Amniotic epithelial cell (primary cell): ENCODE data around the gene ZNF775.
A peak's percentile ranks its signal among the peaks of the same experiment; 100 is the strongest.

Experiments used
- DNase-seq: peaks from one replicate; pipeline ENCODE4 v3.0.0-alpha.2; 2010; ENCODE audit warnings: low read depth

ZNF775 gene

GRCh38 chr7:150412518-150413488 is 33.7 kb downstream of the ZNF775 start:
- DNase-seq = no peak

GRCh38 chr7:150413640-150414081 is 34.5 kb downstream of the ZNF775 start:
- DNase-seq = peak; percentile 7

GRCh38 chr7:150415161-150416153 is 36.3 kb downstream of the ZNF775 start:
- no peak for DNase-seq

- no peak for DNase-seq
These were observed 38.1 kb downstream of the ZNF775 start for GRCh38 chr7:150417239-150417638.

GRCh38 chr7:150417863-150418262 is 38.7 kb downstream of the ZNF775 start:
- no peak for DNase-seq

- no peak for DNase-seq
These were observed 41.1 kb downstream of the ZNF775 start for GRCh38 chr7:150420242-150420641.

GRCh38 chr7:150420987-150421674 is 42.0 kb downstream of the ZNF775 start:
- DNase-seq = peak; percentile 60

GRCh38 chr7:150421831-150422230 is 42.7 kb downstream of the ZNF775 start:
- no peak for DNase-seq

GRCh38 chr7:150425670-150426069 is 46.5 kb downstream of the ZNF775 start:
- DNase-seq = no peak

- peak; percentile 57 for DNase-seq
These were observed 49.7 kb downstream of the ZNF775 start for GRCh38 chr7:150428671-150429451.

- no peak for DNase-seq
These were observed 50.6 kb downstream of the ZNF775 start for GRCh38 chr7:150429699-150430098.

GRCh38 chr7:150430465-150431085 is 51.4 kb downstream of the ZNF775 start:
- DNase-seq = no peak

- no peak for DNase-seq
These were observed 52.9 kb downstream of the ZNF775 start for GRCh38 chr7:150431839-150432658.

- no peak for DNase-seq
These were observed 54.1 kb downstream of the ZNF775 start for GRCh38 chr7:150432915-150433892.

- no peak for DNase-seq
These were observed 55.1 kb downstream of the ZNF775 start for GRCh38 chr7:150434240-150434639.

GRCh38 chr7:150435047-150435389 is 55.9 kb downstream of the ZNF775 start:
- no peak for DNase-seq

- no peak for DNase-seq
These were observed 56.4 kb downstream of the ZNF775 start for GRCh38 chr7:150435390-150436073.

GRCh38 chr7:150439967-150440366 is 60.8 kb downstream of the ZNF775 start:
- DNase-seq = peak; percentile 61
